C4-2B (cell line): ENCODE measurements around the gene PREX1.

Experiments used
- H3K27ac ChIP-seq: fragments of 450-650 bp; 2 replicates; pipeline ENCODE4 v1.5.1; 2017
- CTCF ChIP-seq: fragments of 450-650 bp; conservative IDR thresholded peaks from 2 replicates; pipeline ENCODE4 v1.5.1; 2017; ENCODE audit warnings: mild to moderate bottlenecking
- ZFX ChIP-seq: fragments of 450-650 bp; IDR thresholded peaks from 2 replicates; pipeline ENCODE4 v1.6.1; 2017

PREX1 gene

GRCh38 chr20:48685300-48685699 is 142.5 kb downstream of the PREX1 start:
- no peak for TF ChIP-seq CTCF
- TF ChIP-seq ZFX, result no peak
- H3K27ac ChIP-seq, result no peak overlapping the region

- H3K27ac ChIP-seq, result no peak overlapping the region
Observed at GRCh38 chr20:48684501-48685041, 143.2 kb downstream of the PREX1 start.

GRCh38 chr20:48683467-48684175 is 144.2 kb downstream of the PREX1 start:
- TF ChIP-seq CTCF (no peak), ZFX (no peak)
- H3K27ac ChIP-seq, result no peak overlapping the region

More at GRCh38 chr20:48684501-48685041, 143.2 kb downstream of the PREX1 start:
- TF ChIP-seq CTCF (no peak), ZFX (no peak)

GRCh38 chr20:48682529-48683363 is 145.1 kb downstream of the PREX1 start:
- peak overlapping the region; percentile 28 for H3K27ac ChIP-seq
- TF ChIP-seq ZFX (no peak), CTCF (no peak)

- TF ChIP-seq ZFX (no peak), CTCF (no peak)
- no peak overlapping the region; the same call in 1 of the 2 replicates for H3K27ac ChIP-seq
Observed at GRCh38 chr20:48681873-48682426, 145.8 kb downstream of the PREX1 start.

GRCh38 chr20:48681201-48681872 is 146.5 kb downstream of the PREX1 start:
- TF ChIP-seq CTCF, result no peak
- TF ChIP-seq ZFX, result no peak
- no peak overlapping the region for H3K27ac ChIP-seq
